Measurements from ENCODE around the gene NOS1AP.

- no peak for TF ChIP-seq TAF1 (IDR thresholded peaks at IDR 0.05; ENCODE audit: borderline replicate concordance, low read depth, low read length)
- TF ChIP-seq POLR2A (IDR thresholded peaks at IDR 0.05; ENCODE audit: low read depth, low read length), result no peak
Measured at GRCh38 chr1:162333991-162334390, 264.5 kb downstream of the NOS1AP start.
